ENCODE results near the gene RALBP1.

Gene RALBP1

DNA sequence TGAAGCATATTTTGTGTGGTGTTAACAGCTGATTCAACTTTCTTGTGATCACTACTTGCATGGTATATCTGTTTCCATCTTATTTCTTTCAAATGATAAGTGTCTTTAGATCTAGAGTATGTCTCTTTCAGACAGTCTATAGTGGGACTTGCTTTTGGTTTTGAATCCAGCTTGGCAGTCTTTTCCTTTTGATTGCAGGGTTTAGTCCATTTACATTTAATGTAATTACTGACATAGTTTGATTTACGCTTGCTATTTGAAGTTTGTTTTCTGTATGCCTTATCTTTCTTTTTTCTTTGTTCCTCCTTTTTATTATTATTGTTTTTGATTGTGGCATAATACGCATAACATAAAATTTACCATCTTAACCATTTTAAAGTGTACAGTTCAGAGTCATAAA is 9.2 kb upstream of the RALBP1 start:
- Histone ChIP-seq H3K4me2 (ENCODE audit: low read depth, low read length) (no peak overlapping the region), H3K9me2 (replicated peaks; ENCODE audit: insufficient read depth, low read length) (no peaks in the 10 kb centered on the region), H3K27ac (ENCODE audit: low read length) (no peak overlapping the region), H3K27me3 (replicated peaks; ENCODE audit: insufficient read depth, low read length) (no peaks in the 10 kb centered on the region), H3K9me3 (replicated peaks; ENCODE audit: insufficient read depth, low read length) (no peaks in the 10 kb centered on the region), H3K9ac (ENCODE audit: low read length) (no peak overlapping the region), H3K4me3 (ENCODE audit: low read length) (no peak overlapping the region), H3K4me1 (ENCODE audit: low read length) (no peaks in the 10 kb centered on the region), H3K79me2 (ENCODE audit: low read length) (no peaks in the 10 kb centered on the region), H3F3A (ENCODE audit: insufficient read depth, low read length) (no peaks in the 10 kb centered on the region), H2AFZ (ENCODE audit: low read length) (no peak overlapping the region), H3K36me3 (replicated peaks; ENCODE audit: insufficient read depth, low read length) (no peaks in the 10 kb centered on the region), H4K20me1 (ENCODE audit: insufficient read depth, low read length) (no peaks in the 10 kb centered on the region)
- TF ChIP-seq EZH2phosphoT487 (IDR thresholded peaks at IDR 0.05; ENCODE audit: low read length) (no peak), EZH2 (optimal IDR thresholded peaks at IDR 0.05; ENCODE audit: low read depth, low read length) (no peak)
- TF ChIP-seq, protein P1, sequence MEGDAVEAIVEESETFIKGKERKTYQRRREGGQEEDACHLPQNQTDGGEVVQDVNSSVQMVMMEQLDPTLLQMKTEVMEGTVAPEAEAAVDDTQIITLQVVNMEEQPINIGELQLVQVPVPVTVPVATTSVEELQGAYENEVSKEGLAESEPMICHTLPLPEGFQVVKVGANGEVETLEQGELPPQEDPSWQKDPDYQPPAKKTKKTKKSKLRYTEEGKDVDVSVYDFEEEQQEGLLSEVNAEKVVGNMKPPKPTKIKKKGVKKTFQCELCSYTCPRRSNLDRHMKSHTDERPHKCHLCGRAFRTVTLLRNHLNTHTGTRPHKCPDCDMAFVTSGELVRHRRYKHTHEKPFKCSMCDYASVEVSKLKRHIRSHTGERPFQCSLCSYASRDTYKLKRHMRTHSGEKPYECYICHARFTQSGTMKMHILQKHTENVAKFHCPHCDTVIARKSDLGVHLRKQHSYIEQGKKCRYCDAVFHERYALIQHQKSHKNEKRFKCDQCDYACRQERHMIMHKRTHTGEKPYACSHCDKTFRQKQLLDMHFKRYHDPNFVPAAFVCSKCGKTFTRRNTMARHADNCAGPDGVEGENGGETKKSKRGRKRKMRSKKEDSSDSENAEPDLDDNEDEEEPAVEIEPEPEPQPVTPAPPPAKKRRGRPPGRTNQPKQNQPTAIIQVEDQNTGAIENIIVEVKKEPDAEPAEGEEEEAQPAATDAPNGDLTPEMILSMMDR (IDR thresholded peaks at IDR 0.05; ENCODE audit: low read length): no peak
- no peak for DNase-seq

DNA sequence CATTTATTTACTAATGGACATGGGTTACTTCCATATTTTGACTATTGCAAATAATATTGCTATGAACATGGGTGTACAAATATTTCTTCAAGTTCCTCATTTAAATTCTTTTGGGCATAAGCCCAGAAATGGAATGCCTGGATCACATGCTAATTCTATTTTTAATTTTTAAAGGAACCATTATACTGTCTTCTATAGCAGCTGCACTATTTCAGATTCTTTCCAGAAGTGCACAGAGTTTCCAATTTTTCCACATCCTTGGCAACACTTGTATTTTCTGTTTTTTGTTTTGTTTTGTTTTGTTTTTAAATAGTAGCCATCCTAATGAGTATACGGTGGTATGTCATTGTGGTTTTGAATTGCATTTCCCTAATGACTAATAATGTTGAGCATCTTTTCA is 8.5 kb upstream of the RALBP1 start:
- H3K36me3 ChIP-seq (replicated peaks; ENCODE audit: insufficient read depth, low read length): no peaks in the 10 kb centered on the region
- DNase-seq: no peak
- TF ChIP-seq EZH2 (optimal IDR thresholded peaks at IDR 0.05; ENCODE audit: low read depth, low read length) (no peak), EZH2phosphoT487 (IDR thresholded peaks at IDR 0.05; ENCODE audit: low read length) (no peak)
- TF ChIP-seq, protein P1 (IDR thresholded peaks at IDR 0.05; ENCODE audit: low read length): no peak
- no peaks in the 10 kb centered on the region for H3K4me1 ChIP-seq (ENCODE audit: low read length)
- H3K4me3 ChIP-seq (ENCODE audit: low read length): no peak overlapping the region
- H3K9me2 ChIP-seq (replicated peaks; ENCODE audit: insufficient read depth, low read length): no peaks in the 10 kb centered on the region
- no peaks in the 10 kb centered on the region for H3K27me3 ChIP-seq (replicated peaks; ENCODE audit: insufficient read depth, low read length)
- no peaks in the 10 kb centered on the region for H3F3A ChIP-seq (ENCODE audit: insufficient read depth, low read length)
- no peaks in the 10 kb centered on the region for H4K20me1 ChIP-seq (ENCODE audit: insufficient read depth, low read length)
- no peak overlapping the region for H3K4me2 ChIP-seq (ENCODE audit: low read depth, low read length)
- H3K9ac ChIP-seq (ENCODE audit: low read length): no peak overlapping the region
- H3K9me3 ChIP-seq (replicated peaks; ENCODE audit: insufficient read depth, low read length): no peaks in the 10 kb centered on the region
- H3K79me2 ChIP-seq (ENCODE audit: low read length): no peaks in the 10 kb centered on the region
- H3K27ac ChIP-seq (ENCODE audit: low read length): no peak overlapping the region
- H2AFZ ChIP-seq (ENCODE audit: low read length): no peak overlapping the region

DNA sequence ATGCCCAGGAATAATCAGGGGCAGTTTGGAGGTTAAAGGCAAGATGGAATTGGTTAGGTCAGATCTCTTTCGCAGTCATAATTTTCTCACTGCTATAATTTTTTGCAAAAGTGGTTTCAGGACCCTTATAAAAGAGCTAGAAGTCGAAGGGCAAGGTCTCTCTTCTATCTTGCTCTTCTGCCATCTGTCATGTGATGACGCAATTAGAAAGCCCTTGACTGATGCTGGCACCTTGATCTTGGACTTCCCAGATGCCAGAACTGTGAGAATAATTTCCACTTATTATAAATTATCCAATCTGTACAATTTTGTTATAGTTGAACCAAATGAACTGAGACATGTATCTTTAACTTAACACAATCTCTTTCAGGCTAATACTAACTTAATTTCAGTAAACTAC is 6.3 kb upstream of the RALBP1 start:
- Histone ChIP-seq H3K9ac (ENCODE audit: low read length) (no peak overlapping the region), H3K4me1 (ENCODE audit: low read length) (no peaks in the 10 kb centered on the region), H3F3A (ENCODE audit: insufficient read depth, low read length) (no peaks in the 10 kb centered on the region), H4K20me1 (ENCODE audit: insufficient read depth, low read length) (no peaks in the 10 kb centered on the region), H3K4me2 (ENCODE audit: low read depth, low read length) (no peak overlapping the region), H3K36me3 (replicated peaks; ENCODE audit: insufficient read depth, low read length) (no peaks in the 10 kb centered on the region), H3K79me2 (ENCODE audit: low read length) (no peaks in the 10 kb centered on the region), H3K9me2 (replicated peaks; ENCODE audit: insufficient read depth, low read length) (no peaks in the 10 kb centered on the region), H3K27ac (ENCODE audit: low read length) (no peak overlapping the region), H2AFZ (ENCODE audit: low read length) (no peak overlapping the region), H3K27me3 (replicated peaks; ENCODE audit: insufficient read depth, low read length) (no peaks in the 10 kb centered on the region), H3K4me3 (ENCODE audit: low read length) (no peak overlapping the region), H3K9me3 (replicated peaks; ENCODE audit: insufficient read depth, low read length) (no peaks in the 10 kb centered on the region)
- no peak for DNase-seq
- TF ChIP-seq EZH2phosphoT487 (IDR thresholded peaks at IDR 0.05; ENCODE audit: low read length) (no peak), EZH2 (optimal IDR thresholded peaks at IDR 0.05; ENCODE audit: low read depth, low read length) (no peak)
- TF ChIP-seq, protein P1 (IDR thresholded peaks at IDR 0.05; ENCODE audit: low read length): no peak

Data from MM.1S (cell line).